ENCODE measurements around the gene UBE2V1. TPM values are rescaled to one million over a fixed set of nuclear protein-coding genes. Genes with fewer than 3 reads are reported as not detected.

The UBE2V1 gene
- total and polyA plus RNA-seq, 2 of the 13 experiments (the other 11 are each of a cell fraction or from before 2014, with no cell fraction given) = 81.3 to 132 TPM

DNA sequence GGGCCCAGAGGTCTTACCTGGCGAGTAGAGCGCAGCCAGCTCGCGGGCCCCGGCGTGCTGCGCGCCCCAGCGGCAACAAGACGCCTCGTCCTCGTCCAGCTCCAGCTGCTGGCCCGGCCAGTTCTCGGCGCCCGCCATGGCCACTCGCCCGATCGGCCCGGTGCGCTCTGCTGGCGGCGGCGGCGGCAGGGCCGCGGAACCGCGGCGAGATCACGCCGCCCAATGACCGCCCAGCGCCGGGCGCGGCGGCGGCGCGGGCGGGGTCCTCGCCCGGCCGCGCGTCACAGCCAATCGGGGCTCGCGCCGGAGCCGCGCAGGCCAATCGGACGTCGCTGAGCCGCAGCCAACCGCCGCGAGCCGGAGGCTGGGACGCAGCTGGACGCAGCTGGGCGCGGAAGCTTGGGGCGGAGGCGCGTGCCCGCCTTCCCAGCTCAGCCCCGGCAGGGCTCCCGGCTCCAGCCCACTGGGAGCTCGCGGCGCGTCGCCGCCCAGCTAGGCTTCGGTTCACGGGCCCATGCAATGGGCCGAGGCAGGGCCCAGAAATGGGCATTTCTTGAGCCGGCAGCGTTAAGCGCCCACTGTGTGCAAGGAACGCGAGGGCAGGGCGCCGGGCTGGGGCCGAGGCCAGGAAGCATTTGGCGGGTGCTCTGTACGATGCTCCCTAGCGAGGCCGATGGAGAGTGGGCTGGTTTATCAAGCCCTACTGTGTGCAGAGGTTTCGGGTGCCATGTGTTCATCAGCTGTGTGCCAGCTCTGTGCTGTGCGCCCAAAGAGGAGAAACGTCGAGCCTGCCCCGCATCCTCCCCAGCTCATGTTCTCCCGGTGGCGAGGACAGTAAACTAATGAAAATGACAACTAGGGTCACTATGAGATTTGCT is 40.8 kb upstream of the UBE2V1 start, which contains the start of gene PEDS1 (continued):
- TF ChIP-seq ZSCAN5A (CRISPR knock-in tag; IDR thresholded peaks at IDR 0.05; ENCODE audit: borderline replicate concordance) (peak; percentile 5; the same call in 1 of the 2 replicates), WIZ (CRISPR knock-in tag; IDR thresholded peaks at IDR 0.05) (peak; percentile 65), TEAD3 (CRISPR knock-in tag; optimal IDR thresholded peaks at IDR 0.05; ENCODE audit: borderline replicate concordance) (peak; percentile 76), SP5 (CRISPR knock-in tag; IDR thresholded peaks at IDR 0.05; ENCODE audit: borderline replicate concordance, low read depth) (peak; percentile 14; the same call in 1 of the 2 replicates), SP1 (IDR thresholded peaks at IDR 0.05) (no peak), SP1 (CRISPR knock-in tag; IDR thresholded peaks at IDR 0.05) (peak; percentile 53), ZBTB42 (CRISPR knock-in tag; IDR thresholded peaks at IDR 0.05) (peak; percentile 98), RFX1 (IDR thresholded peaks at IDR 0.05) (no peak), POGK (CRISPR knock-in tag; conservative IDR thresholded peaks at IDR 0.05) (peak; percentile 98), MATR3 (CRISPR knock-in tag; IDR thresholded peaks at IDR 0.05) (no peak), BRCA1 (CRISPR knock-in tag; IDR thresholded peaks at IDR 0.05) (peak; percentile 97; the same call in 1 of the 2 replicates), THAP9 (CRISPR knock-in tag; IDR thresholded peaks at IDR 0.05; ENCODE audit: borderline replicate concordance) (peak; percentile 79), ZNF142 (CRISPR knock-in tag; IDR thresholded peaks at IDR 0.05) (no peak; the same call in 1 of the 2 replicates)
